SK-N-SH (cell line): ENCODE data around the gene RAF1. TPM values are rescaled to one million over a fixed set of nuclear protein-coding genes. Genes with fewer than 3 reads are reported as not detected.

Source experiments
- CTCF ChIA-PET: fragments of 300-600, 350-600 bp; formaldehyde crosslinking; extraction: SDS; loops from one replicate; lab custom pipeline; 2021; lab: Yijun Ruan, JAX
- POLR2A ChIA-PET: fragments of 350-600 bp; sonication (Branson Sonifier 250); formaldehyde crosslinking; extraction: SDS; loops from one replicate; lab custom pipeline; 2020; ENCODE audit warnings: antibody characterized with exemption, inconsistent platforms; lab: Yijun Ruan, JAX
- DNase-seq: peaks from one replicate; pipeline ENCODE4 v3.0.0; 2012
- H2AFZ ChIP-seq: fragments of 200-600 bp; sonication (generic); 2 replicates; pipeline ENCODE4 v1.8.1; 2016; ENCODE audit warnings: antibody characterized with exemption, mild to moderate bottlenecking, low read depth
- H3F3A ChIP-seq: fragments of 200-600 bp; sonication (generic); replicated peaks from 2 replicates; pipeline ENCODE3; 2016; ENCODE audit warnings: antibody characterized with exemption, mild to moderate bottlenecking; ENCODE audit not compliant: insufficient read depth
- H3K27ac ChIP-seq, 2 experiments: fragments of 200-500 bp in 1 of 2; fragments of 200-600 bp in 1 of 2; sonication (Bioruptor generic) in 1 of 2; sonication (generic), shearing (Covaris generic) in 1 of 2; 2 replicates each; pipeline versions ENCODE4 v1.5.1 to v1.6.1; 2014 to 2016; ENCODE audit warnings: low read depth in 2 of 2, inconsistent platforms in 1 of 2, low read length in 1 of 2, mild to moderate bottlenecking in 1 of 2, mixed read lengths in 1 of 2
- H3K27me3 ChIP-seq: fragments of 200-600 bp; sonication (generic), shearing (Covaris generic); 2 replicates; pipeline ENCODE4 v1.6.1; 2016; ENCODE audit warnings: mixed run types; ENCODE audit not compliant: insufficient read depth
- H3K36me3 ChIP-seq, 2 experiments: fragments of 200-500 bp in 1 of 2; fragments of 200-600 bp in 1 of 2; sonication (Bioruptor generic) in 1 of 2; sonication (generic) in 1 of 2; replicated peaks in 1 of 2; 2 replicates each; pipeline versions ENCODE3 to v1.5.1; 2014 to 2016; ENCODE audit warnings: low read length in 1 of 2, mild to moderate bottlenecking in 1 of 2; ENCODE audit not compliant: insufficient read depth in 2 of 2, control insufficient read depth in 1 of 2
- H3K4me1 ChIP-seq, 2 experiments: fragments of 200-500 bp in 1 of 2; fragments of 200-600 bp in 1 of 2; sonication (Bioruptor generic) in 1 of 2; sonication (generic), shearing (Covaris generic) in 1 of 2; 2 replicates each; pipeline versions ENCODE4 v1.5.1 to v1.6.1; 2014 to 2016; ENCODE audit warnings: low read depth in 1 of 2, low read length in 1 of 2, mixed run types in 1 of 2; ENCODE audit not compliant: insufficient read depth in 2 of 2, control insufficient read depth in 1 of 2
- H3K4me2 ChIP-seq: fragments of 200-600 bp; sonication (generic), shearing (Covaris generic); 2 replicates; pipeline ENCODE4 v1.6.1; 2017; ENCODE audit warnings: mixed run types
- H3K4me3 ChIP-seq, 2 experiments: fragments of 200-500 bp in 1 of 2; fragments of 200-600 bp in 1 of 2; sonication (Bioruptor generic) in 1 of 2; sonication (generic), shearing (Covaris generic) in 1 of 2; 2 replicates each; pipeline versions ENCODE4 v1.5.1 to v1.8.1; 2014 to 2016; ENCODE audit warnings: low read depth in 2 of 2, inconsistent platforms in 1 of 2, low read length in 1 of 2, mild to moderate bottlenecking in 1 of 2, mixed read lengths in 1 of 2, moderate library complexity in 1 of 2
- H3K79me2 ChIP-seq: fragments of 200-600 bp; sonication (generic); 2 replicates; pipeline ENCODE4 v1.8.1; 2017; ENCODE audit warnings: mild to moderate bottlenecking; ENCODE audit not compliant: insufficient read depth
- H3K9ac ChIP-seq: fragments of 200-600 bp; sonication (generic); 2 replicates; pipeline ENCODE4 v1.6.1; 2017; ENCODE audit warnings: mixed run types
- H3K9me2 ChIP-seq: fragments of 200-600 bp; sonication (generic); 2 replicates; pipeline ENCODE4 v1.6.1; 2017; ENCODE audit warnings: mixed run types
- H3K9me3 ChIP-seq: fragments of 200-600 bp; sonication (generic); 2 replicates; pipeline ENCODE4 v1.6.1; 2017; ENCODE audit warnings: mixed run types, mild to moderate bottlenecking, moderate library complexity
- H4K20me1 ChIP-seq: fragments of 200-600 bp; sonication (generic); 2 replicates; pipeline ENCODE4 v1.6.1; 2017; ENCODE audit warnings: mild to moderate bottlenecking, mixed run types; ENCODE audit not compliant: insufficient read depth
- CHD2 ChIP-seq: fragments of 150-350 bp; IDR thresholded peaks from 2 replicates; pipeline ENCODE4 v1.6.1; 2018; ENCODE audit warnings: low read length; ENCODE audit not compliant: partially characterized antibody
- EZH2phosphoT487 ChIP-seq: fragments of 200-600 bp; sonication (generic); IDR thresholded peaks from 2 replicates; pipeline ENCODE4 v1.6.1; 2017; ENCODE audit warnings: low read depth, mixed run types, mild to moderate bottlenecking, antibody characterized with exemption, moderate library complexity, borderline replicate concordance
- FOSL2 ChIP-seq: IDR thresholded peaks from 2 replicates; pipeline ENCODE4 v1.4.0; 2012; ENCODE audit warnings: low read depth, mild to moderate bottlenecking, moderate library complexity, borderline replicate concordance
- FOXJ3 ChIP-seq: sonication (generic); formaldehyde crosslinking; IDR thresholded peaks from 2 replicates; pipeline ENCODE4 v1.5.1; 2020; ENCODE audit warnings: mild to moderate bottlenecking, missing genetic modification reagents
- JUND ChIP-seq: IDR thresholded peaks from 2 replicates; pipeline ENCODE4 v1.4.0; 2012
- MAX ChIP-seq: IDR thresholded peaks from 2 replicates; pipeline ENCODE4 v1.4.0; 2012; ENCODE audit warnings: low read depth
- MXI1 ChIP-seq: IDR thresholded peaks from 2 replicates; pipeline ENCODE4 v1.6.1; 2012; ENCODE audit warnings: mild to moderate bottlenecking, low read depth, low read length, improper control_type of control experiment
- NFIC ChIP-seq: IDR thresholded peaks from 2 replicates; pipeline ENCODE4 v1.4.0; 2012; ENCODE audit warnings: borderline replicate concordance
- POLR2AphosphoS5 ChIP-seq: IDR thresholded peaks from 2 replicates; pipeline ENCODE4 v1.6.1; 2012; ENCODE audit warnings: low read depth, low read length
- RAD21 ChIP-seq: IDR thresholded peaks from 2 replicates; pipeline ENCODE4 v1.6.1; 2012; ENCODE audit warnings: mild to moderate bottlenecking, low read length
- RCOR1 ChIP-seq: fragments of 150-350 bp; IDR thresholded peaks from 2 replicates; pipeline ENCODE4 v1.6.1; 2017; ENCODE audit warnings: antibody characterized with exemption, low read length
- REST ChIP-seq: IDR thresholded peaks from 2 replicates; pipeline ENCODE4 v1.6.1; 2012; ENCODE audit warnings: mild to moderate bottlenecking, low read depth, low read length, moderate library complexity
- RFX5 ChIP-seq: IDR thresholded peaks from 2 replicates; pipeline ENCODE4 v1.6.1; 2012; ENCODE audit warnings: mild to moderate bottlenecking, improper control_type of control experiment, low read length
- RXRA ChIP-seq: IDR thresholded peaks from 2 replicates; pipeline ENCODE4 v1.4.0; 2012; ENCODE audit warnings: low read depth, mild to moderate bottlenecking, borderline replicate concordance
- SMC3 ChIP-seq: IDR thresholded peaks from 2 replicates; pipeline ENCODE4 v1.6.1; 2012; ENCODE audit warnings: low read depth, low read length, improper control_type of control experiment
- TCF12 ChIP-seq: IDR thresholded peaks from 2 replicates; pipeline ENCODE4 v1.4.0; 2012
- TEAD4 ChIP-seq: IDR thresholded peaks from 2 replicates; pipeline ENCODE4 v1.4.0; 2012; ENCODE audit warnings: mild to moderate bottlenecking, borderline replicate concordance; ENCODE audit not compliant: insufficient read depth
- ZBTB33 ChIP-seq: IDR thresholded peaks from 2 replicates; pipeline ENCODE4 v1.4.0; 2012; ENCODE audit warnings: low read depth, borderline replicate concordance
- WGBS: methylation state at CpG from one replicate; pipeline ENCODE4 v1.1.6; 2017; ENCODE audit warnings: low lambda C conversion rate; 5-methylcytosine and 5-hydroxymethylcytosine counted together
- polyA plus RNA-seq, 3 experiments: library from polyadenylated mRNA; depleted of rRNA; stranded (reverse); fragments of >200 nt; gene quantifications; 2 replicates each; pipeline ENCODE4 v1.2.3, GENCODE V29; 2012

RAF1 gene
- polyA plus RNA-seq, 1 of the 3 experiments (the other 2 are of a cell fraction) = 58.7 TPM

- POLR2A ChIA-PET = no interaction called here
Observed at GRCh38 chr3:12695112-12695511, 31.2 kb upstream of the RAF1 start.

More at GRCh38 chr3:12695112-12695511, 31.2 kb upstream of the RAF1 start:
- CTCF ChIA-PET = interaction anchor here (1.2 to 3.3 kb wide), 2 partner anchors 11 to 146 kb away, joined by 3 to 19 read pairs; partner anchors contain the start of gene RPL32
- H3K9me3 ChIP-seq = no peaks in the 10 kb centered on the region
- peaks cover 2% of the 10 kb centered on the region for H3F3A ChIP-seq
- no peaks in the 10 kb centered on the region for H3K79me2 ChIP-seq
- WGBS = 93% methylated on average over 3 of the region's 3 CpGs
- H3K9me2 ChIP-seq = no peaks in the 10 kb centered on the region
- H3K27me3 ChIP-seq = no peaks in the 10 kb centered on the region
- no peak overlapping the region for H3K4me3 ChIP-seq
- H4K20me1 ChIP-seq = no peaks in the 10 kb centered on the region
- no peak overlapping the region for H3K27ac ChIP-seq
- TF ChIP-seq RAD21 (no peak), FOXJ3 (CRISPR knock-in tag) (no peak), SMC3 (no peak), RFX5 (no peak), ZBTB33 (no peak), JUND (no peak), TCF12 (no peak), POLR2AphosphoS5 (no peak), MAX (no peak), RXRA (no peak), EZH2phosphoT487 (no peak), REST (no peak), TEAD4 (no peak), MXI1 (no peak), NFIC (no peak), FOSL2 (no peak), CHD2 (no peak), RCOR1 (no peak)
- no peak overlapping the region for H3K4me2 ChIP-seq
- H3K4me1 ChIP-seq = no peaks in the 10 kb centered on the region; a peak in 1 of 4 replicates
- no peak overlapping the region for H3K9ac ChIP-seq
- DNase-seq = no peak
- H2AFZ ChIP-seq = no peak overlapping the region
- no peaks in the 10 kb centered on the region for H3K36me3 ChIP-seq
